ENCODE results near the gene LEPROT. TPM values are rescaled to one million over a fixed set of nuclear protein-coding genes. Genes with fewer than 3 reads are reported as not detected.

The LEPROT gene
- total and polyA plus RNA-seq, 10 of the 15 experiments (the other 5 are each of a cell fraction or from before 2014, with no cell fraction given): 14.9 to 38.1 (median 17.4) TPM

DNA sequence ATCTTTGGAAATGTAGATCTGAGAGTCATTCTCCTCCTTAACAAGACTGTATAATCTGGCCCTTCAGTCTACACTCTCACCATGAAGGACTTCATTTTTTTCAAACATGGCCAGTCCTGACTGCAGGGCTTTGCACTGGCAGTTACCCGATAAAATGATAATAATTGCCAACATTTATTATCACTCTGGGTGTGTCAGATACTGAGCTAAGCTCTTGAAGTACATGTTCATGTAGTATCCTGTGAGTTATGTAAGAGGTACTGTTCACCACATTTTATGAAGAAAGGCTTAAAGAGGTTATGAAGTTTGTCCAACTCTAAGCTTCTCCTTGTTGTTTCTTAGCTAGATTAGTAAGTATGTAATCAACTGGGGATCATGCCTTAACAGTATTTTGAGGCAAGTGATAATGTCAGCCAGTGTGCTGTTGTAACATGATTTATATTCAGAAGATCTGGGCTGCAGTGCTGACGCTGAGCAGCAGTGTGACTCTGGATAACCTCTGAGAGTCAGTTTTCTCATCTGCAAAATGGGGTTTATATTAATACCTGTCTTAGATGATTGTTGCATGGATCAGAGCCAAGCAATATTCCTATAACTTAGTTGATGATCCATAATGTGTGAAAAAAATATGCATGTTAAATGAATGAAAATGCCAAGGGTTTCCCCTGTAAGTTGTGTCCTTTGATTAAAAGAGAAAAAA lies 42.1 kb upstream of the LEPROT start:
- ChIA-PET CTCF (no interaction called here), POLR2A (no interaction called here), SMC1A (ENCODE audit: uncharacterized antibody, unreplicated experiment) (no interaction called here), RAD21 (ENCODE audit: unreplicated experiment) (no interaction called here)
- Histone ChIP-seq H3K27me3 (replicated peaks in 1 of 2; ENCODE audit: control insufficient read depth in 2 of 2, insufficient read depth in 2 of 2, low read length in 1 of 2) (no peaks in the 10 kb centered on the region), H3K4me2 (ENCODE audit: control insufficient read depth, insufficient read depth) (no peak overlapping the region), H3K4me3 (no peak overlapping the region), H3K79me2 (ENCODE audit: control insufficient read depth, insufficient read depth, low read length) (no peaks in the 10 kb centered on the region), H4K20me1 (ENCODE audit: control insufficient read depth, insufficient read depth) (no peaks in the 10 kb centered on the region), H2AFZ (ENCODE audit: control insufficient read depth, low read depth, low read length) (no peak overlapping the region), H3K9me3 (replicated peaks; ENCODE audit: control insufficient read depth, insufficient read depth, low read length) (no peaks in the 10 kb centered on the region), H3K4me1 (ENCODE audit: control insufficient read depth, insufficient read depth, low read length) (no peaks in the 10 kb centered on the region), H3K27ac (ENCODE audit: control insufficient read depth, insufficient read depth) (no peak overlapping the region), H3K36me3 (ENCODE audit: control insufficient read depth in 2 of 2, insufficient read depth in 2 of 2, low read length in 1 of 2) (no peaks in the 10 kb centered on the region), H3K9ac (ENCODE audit: control insufficient read depth, insufficient read depth, low read length) (no peak overlapping the region)
- in situ Hi-C loops (cut with MboI): no loop called here
- DNase-seq (ENCODE audit: low read depth, low spot score): no peak
- no peak for FAIRE-seq
- intact Hi-C loops (cut with micrococcal nuclease; ENCODE audit: unreplicated experiment): no loop called here
- no peak for ATAC-seq
- WGBS (ENCODE audit: insufficient coverage, insufficient replicate concordance, low lambda C conversion rate, missing lambda C conversion rate): 43% methylated on average over 2 of the region's 2 CpGs
- BruUV-seq (replicated peaks): no TSS peak
- TF ChIP-seq CREM (IDR thresholded peaks at IDR 0.05; ENCODE audit: low read depth) (no peak), BHLHE40 (IDR thresholded peaks at IDR 0.05; ENCODE audit: borderline replicate concordance in 1 of 2, low read depth in 2 of 2, low read length in 1 of 2) (no peak), RAD51 (IDR thresholded peaks at IDR 0.05) (no peak), SPI1 (IDR thresholded peaks at IDR 0.05; ENCODE audit: borderline replicate concordance, insufficient read depth, low read depth, low read length) (no peak), TCF3 (IDR thresholded peaks at IDR 0.05; ENCODE audit: borderline replicate concordance, insufficient read depth, low read depth, low read length) (no peak), EGR1 (IDR thresholded peaks at IDR 0.05; ENCODE audit: borderline replicate concordance in 1 of 2, low read depth in 2 of 2, low read length in 2 of 2) (no peak), ATF7 (IDR thresholded peaks at IDR 0.05; ENCODE audit: low read depth) (no peak), BCLAF1 (IDR thresholded peaks at IDR 0.05) (no peak), ASH2L (IDR thresholded peaks at IDR 0.05; ENCODE audit: borderline replicate concordance, low read depth) (no peak), REST (IDR thresholded peaks at IDR 0.05; ENCODE audit: low read depth, low read length) (no peak), CTCF (IDR thresholded peaks at IDR 0.05 in 2 of 3, conservative IDR thresholded peaks at IDR 0.05 in 1 of 3; ENCODE audit: control insufficient read depth in 2 of 3, extremely low read depth in 1 of 3, insufficient read depth in 1 of 3, low read depth in 3 of 3, low read length in 3 of 3) (no peak), NFXL1 (IDR thresholded peaks at IDR 0.05; ENCODE audit: borderline replicate concordance) (no peak), LARP7 (IDR thresholded peaks at IDR 0.05) (no peak), SIN3A (IDR thresholded peaks at IDR 0.05; ENCODE audit: low read depth, low read length) (no peak), CBX3 (IDR thresholded peaks at IDR 0.05; ENCODE audit: borderline replicate concordance, low read depth) (no peak), TARDBP (IDR thresholded peaks at IDR 0.05; ENCODE audit: borderline replicate concordance) (no peak)
